Measurements from ENCODE around the gene RTP3.

DNA sequence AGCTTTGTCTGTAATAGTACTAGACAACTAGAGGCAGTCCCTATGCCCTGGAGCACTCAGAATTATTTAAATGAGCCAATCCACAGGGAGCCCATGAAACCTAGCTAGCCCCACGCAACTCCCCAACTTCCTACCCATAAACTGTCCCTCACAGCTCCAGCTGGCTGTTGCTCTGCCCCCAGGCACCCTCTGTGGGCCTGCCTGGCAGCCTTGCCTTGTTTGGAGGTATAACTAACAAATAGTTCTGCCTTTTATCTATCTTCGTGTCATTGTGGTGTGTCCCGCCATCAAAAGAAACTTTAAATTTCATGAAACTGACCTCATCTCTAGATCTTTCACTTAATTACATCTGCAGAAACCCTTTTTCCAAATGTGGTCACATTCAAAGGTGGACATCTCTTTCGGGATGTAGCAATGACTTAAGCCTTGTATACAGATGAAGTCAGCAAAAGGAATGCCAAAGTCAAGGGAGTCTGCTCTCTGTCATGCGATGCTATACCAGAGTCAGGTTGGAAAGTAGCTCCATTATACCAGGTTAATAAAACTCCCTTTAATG lies 1.8 kb upstream of the RTP3 start:
- TF ChIP-seq, protein P1, sequence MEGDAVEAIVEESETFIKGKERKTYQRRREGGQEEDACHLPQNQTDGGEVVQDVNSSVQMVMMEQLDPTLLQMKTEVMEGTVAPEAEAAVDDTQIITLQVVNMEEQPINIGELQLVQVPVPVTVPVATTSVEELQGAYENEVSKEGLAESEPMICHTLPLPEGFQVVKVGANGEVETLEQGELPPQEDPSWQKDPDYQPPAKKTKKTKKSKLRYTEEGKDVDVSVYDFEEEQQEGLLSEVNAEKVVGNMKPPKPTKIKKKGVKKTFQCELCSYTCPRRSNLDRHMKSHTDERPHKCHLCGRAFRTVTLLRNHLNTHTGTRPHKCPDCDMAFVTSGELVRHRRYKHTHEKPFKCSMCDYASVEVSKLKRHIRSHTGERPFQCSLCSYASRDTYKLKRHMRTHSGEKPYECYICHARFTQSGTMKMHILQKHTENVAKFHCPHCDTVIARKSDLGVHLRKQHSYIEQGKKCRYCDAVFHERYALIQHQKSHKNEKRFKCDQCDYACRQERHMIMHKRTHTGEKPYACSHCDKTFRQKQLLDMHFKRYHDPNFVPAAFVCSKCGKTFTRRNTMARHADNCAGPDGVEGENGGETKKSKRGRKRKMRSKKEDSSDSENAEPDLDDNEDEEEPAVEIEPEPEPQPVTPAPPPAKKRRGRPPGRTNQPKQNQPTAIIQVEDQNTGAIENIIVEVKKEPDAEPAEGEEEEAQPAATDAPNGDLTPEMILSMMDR (IDR thresholded peaks at IDR 0.05), result no peak
- TF ChIP-seq POLR2A (IDR thresholded peaks at IDR 0.05), result no peak
